BLaER1 (cell line): ENCODE data around the gene SLC30A7.
"Not testable (repeated sequence)": the region's sequence is repeated elsewhere in the genome, so short reads cannot be mapped to it uniquely, and the experiment has no call there.

Source experiments
- H3K27ac ChIP-seq: shearing (Covaris generic); formaldehyde crosslinking; 2 replicates; pipeline ENCODE4 v1.8.1; 2022
- H3K27me3 ChIP-seq: shearing (Covaris generic); formaldehyde crosslinking; 2 replicates; pipeline ENCODE4 v1.8.1; 2022
- H3K36me3 ChIP-seq: shearing (Covaris generic); formaldehyde crosslinking; 2 replicates; pipeline ENCODE4 v1.8.1; 2022
- H3K4me1 ChIP-seq: shearing (Covaris generic); formaldehyde crosslinking; 2 replicates; pipeline ENCODE4 v1.8.1; 2022
- H3K4me2 ChIP-seq: shearing (Covaris generic); formaldehyde crosslinking; 2 replicates; pipeline ENCODE4 v1.8.1; 2022
- H3K4me3 ChIP-seq: shearing (Covaris generic); formaldehyde crosslinking; 2 replicates; pipeline ENCODE4 v1.8.1; 2022
- H3K9ac ChIP-seq: shearing (Covaris generic); formaldehyde crosslinking; 2 replicates; pipeline ENCODE4 v1.8.1; 2022
- H3K9me3 ChIP-seq: shearing (Covaris generic); formaldehyde crosslinking; 2 replicates; pipeline ENCODE4 v1.8.1; 2022
- H4K20me1 ChIP-seq: shearing (Covaris generic); formaldehyde crosslinking; 2 replicates; pipeline ENCODE4 v1.8.1; 2022
- Cebpa-rat ChIP-seq: shearing (Covaris generic); IDR thresholded peaks from 2 replicates; pipeline ENCODE4 v1.8.1; 2022

The SLC30A7 gene

DNA sequence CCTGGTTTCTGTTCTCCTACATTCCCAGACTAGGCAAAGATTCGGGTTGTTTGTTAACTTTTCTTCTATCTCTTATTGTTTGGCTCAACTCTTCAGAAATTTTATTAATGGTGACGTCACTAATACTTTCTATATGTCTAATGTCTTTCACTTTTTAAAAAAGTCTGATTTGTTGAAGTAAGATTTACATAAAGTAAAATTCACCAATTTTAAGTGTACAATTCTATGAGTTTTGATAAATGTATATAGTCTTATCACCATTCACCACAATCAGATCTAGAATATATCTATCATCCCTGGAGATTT is 29.0 kb upstream of the SLC30A7 start:
- H3K4me3 ChIP-seq, result no peak overlapping the region
- H3K27ac ChIP-seq, result no peak overlapping the region
- H3K9me3 ChIP-seq, result no peaks in the 10 kb centered on the region
- H4K20me1 ChIP-seq, result no peaks in the 10 kb centered on the region
- H3K9ac ChIP-seq, result no peak overlapping the region
- H3K4me1 ChIP-seq, result no peaks in the 10 kb centered on the region
- TF ChIP-seq Cebpa-rat, result no peak
- H3K27me3 ChIP-seq, result no peaks in the 10 kb centered on the region
- H3K36me3 ChIP-seq, result no peaks in the 10 kb centered on the region
- H3K4me2 ChIP-seq, result no peak overlapping the region

DNA sequence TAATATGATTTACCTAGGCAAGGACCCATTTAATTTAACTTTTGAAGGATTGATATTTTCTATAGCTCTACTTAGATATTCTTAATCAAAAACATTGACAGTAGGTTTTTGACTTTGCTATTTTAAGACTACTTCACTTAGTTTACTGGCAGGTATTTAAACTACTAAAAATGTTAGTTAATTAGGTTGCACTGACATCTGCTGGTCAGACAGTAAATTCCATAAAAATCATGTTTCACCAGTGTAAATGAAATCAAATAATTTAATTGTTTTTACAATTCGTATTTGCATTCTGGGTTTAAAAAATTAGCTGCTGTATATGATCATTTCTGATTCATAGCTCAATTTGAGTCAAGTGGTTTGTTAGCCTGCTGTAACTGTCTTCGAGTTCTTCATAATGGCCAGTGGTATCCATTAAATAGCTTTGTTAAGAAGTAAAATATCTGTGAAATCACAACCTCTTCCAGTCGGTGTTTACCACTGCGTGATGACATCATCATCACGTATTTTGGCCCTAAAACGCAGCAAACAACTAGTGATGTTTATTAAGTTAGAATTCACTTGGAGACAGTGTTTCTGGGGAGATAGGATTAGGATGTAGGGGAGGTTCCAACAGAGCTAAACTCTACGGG is 27.4 kb upstream of the SLC30A7 start:
- Histone ChIP-seq H3K9me3 (no peaks in the 10 kb centered on the region), H4K20me1 (no peaks in the 10 kb centered on the region), H3K4me1 (no peaks in the 10 kb centered on the region), H3K4me2 (no peak overlapping the region), H3K9ac (no peak overlapping the region), H3K27ac (no peak overlapping the region), H3K4me3 (no peak overlapping the region), H3K36me3 (no peaks in the 10 kb centered on the region), H3K27me3 (no peaks in the 10 kb centered on the region)
- no peak for TF ChIP-seq Cebpa-rat

DNA sequence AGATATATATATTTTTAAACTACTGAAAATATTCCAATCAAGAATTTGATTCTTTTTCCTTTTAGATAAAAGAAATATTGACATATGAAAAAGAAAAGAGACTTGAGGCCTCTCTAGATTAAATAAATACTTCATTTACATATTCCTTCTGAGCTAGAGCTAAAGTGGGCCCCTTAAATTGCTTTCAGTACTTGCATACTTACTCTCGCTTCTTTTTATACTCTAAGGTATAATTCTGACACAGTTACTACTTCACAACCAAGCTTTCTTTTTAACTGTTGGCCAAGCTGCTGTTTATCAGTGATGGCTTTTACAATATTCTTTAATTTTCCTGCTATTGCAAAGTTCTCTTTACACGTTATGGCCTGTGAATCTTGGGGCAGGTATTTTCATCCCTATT is 25.9 kb upstream of the SLC30A7 start:
- H3K9me3 ChIP-seq, result no peaks in the 10 kb centered on the region
- peaks cover 5% of the 10 kb centered on the region; the same call in 1 of the 2 replicates for H3K36me3 ChIP-seq
- H4K20me1 ChIP-seq, result no peaks in the 10 kb centered on the region
- no peak overlapping the region for H3K4me3 ChIP-seq
- no peak overlapping the region for H3K4me2 ChIP-seq
- H3K27me3 ChIP-seq, result no peaks in the 10 kb centered on the region
- H3K4me1 ChIP-seq, result no peaks in the 10 kb centered on the region
- H3K9ac ChIP-seq, result no peak overlapping the region
- TF ChIP-seq Cebpa-rat, result no peak
- no peak overlapping the region for H3K27ac ChIP-seq

DNA sequence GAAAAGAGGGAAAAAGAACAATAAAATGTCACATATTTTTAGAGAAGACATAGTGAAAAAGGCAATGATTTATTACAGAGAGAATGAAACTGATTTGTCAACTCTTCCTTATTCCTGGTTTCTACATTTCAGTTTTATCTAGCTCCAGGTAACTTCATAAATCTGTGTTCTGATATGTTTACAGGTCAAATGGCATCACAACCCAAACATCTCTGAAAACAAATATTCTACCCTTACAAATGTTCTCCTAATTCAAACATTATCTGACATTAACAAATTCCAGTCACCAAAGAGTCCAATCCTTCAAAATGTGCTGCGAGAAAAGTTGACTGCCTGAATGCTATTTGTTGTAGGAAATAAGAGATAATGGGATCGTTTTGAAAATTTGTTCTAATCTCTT is 21.5 kb upstream of the SLC30A7 start:
- no peak overlapping the region for H3K9ac ChIP-seq
- H3K27ac ChIP-seq, result no peak overlapping the region
- peaks cover 14% of the 10 kb centered on the region for H3K36me3 ChIP-seq

DNA sequence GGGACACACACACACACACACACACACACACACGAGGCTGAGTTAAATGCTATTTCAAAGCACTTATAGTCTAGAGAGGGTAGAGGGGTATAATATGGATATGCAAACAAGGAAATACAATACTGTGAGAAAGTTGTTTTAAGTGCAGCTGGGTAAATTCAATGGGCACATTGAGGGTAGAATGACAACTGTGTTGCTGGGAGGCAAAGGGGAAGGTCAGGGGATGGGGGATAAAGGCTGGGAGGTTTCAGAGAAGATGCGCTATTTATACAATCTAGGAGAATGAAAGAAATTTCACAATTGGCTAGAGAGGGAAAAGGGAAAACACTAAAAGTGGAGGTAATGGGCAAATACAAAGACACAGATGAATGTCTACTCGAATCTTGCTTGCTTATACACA is 20.7 kb upstream of the SLC30A7 start:
- H3K27ac ChIP-seq, result no peak overlapping the region
- H4K20me1 ChIP-seq, result no peaks in the 10 kb centered on the region
- peaks cover 14% of the 10 kb centered on the region for H3K36me3 ChIP-seq
- no peaks in the 10 kb centered on the region for H3K4me1 ChIP-seq
- no peak overlapping the region for H3K9ac ChIP-seq
- H3K9me3 ChIP-seq, result no peaks in the 10 kb centered on the region
- H3K27me3 ChIP-seq, result no peaks in the 10 kb centered on the region
- no peak overlapping the region for H3K4me2 ChIP-seq
- H3K4me3 ChIP-seq, result no peak overlapping the region
- TF ChIP-seq Cebpa-rat, result no peak

More for the DNA sequence above, 21.5 kb upstream of the SLC30A7 start:
- Histone ChIP-seq H3K4me1 (no peaks in the 10 kb centered on the region), H4K20me1 (no peaks in the 10 kb centered on the region), H3K4me2 (no peak overlapping the region), H3K4me3 (no peak overlapping the region), H3K27me3 (no peaks in the 10 kb centered on the region), H3K9me3 (no peaks in the 10 kb centered on the region)
- TF ChIP-seq Cebpa-rat, result no peak

DNA sequence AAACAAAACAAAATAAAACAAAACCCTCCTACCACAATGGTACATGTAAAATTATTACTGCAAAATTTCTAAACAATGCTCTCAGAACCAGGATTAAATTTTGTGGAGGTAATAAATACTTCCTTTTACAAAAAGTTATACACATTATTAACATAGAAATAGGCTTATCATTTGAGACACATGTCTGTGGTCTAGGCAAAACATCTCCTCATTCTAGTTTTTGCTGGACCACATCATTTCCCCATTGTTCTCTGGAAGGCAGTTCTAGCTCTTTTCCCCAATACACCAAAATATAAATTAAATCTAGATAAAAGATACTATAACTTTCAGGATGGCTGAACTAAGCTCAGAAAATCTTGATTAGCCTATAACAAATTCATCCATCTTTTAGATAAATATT is 19.6 kb upstream of the SLC30A7 start:
- Histone ChIP-seq H3K4me3 (no peak overlapping the region), H3K36me3 (peaks cover 14% of the 10 kb centered on the region), H3K27me3 (no peaks in the 10 kb centered on the region), H3K27ac (no peak overlapping the region), H3K4me1 (no peaks in the 10 kb centered on the region), H3K4me2 (no peak overlapping the region), H3K9ac (no peak overlapping the region), H4K20me1 (no peaks in the 10 kb centered on the region), H3K9me3 (no peaks in the 10 kb centered on the region)
- TF ChIP-seq Cebpa-rat, result no peak

DNA sequence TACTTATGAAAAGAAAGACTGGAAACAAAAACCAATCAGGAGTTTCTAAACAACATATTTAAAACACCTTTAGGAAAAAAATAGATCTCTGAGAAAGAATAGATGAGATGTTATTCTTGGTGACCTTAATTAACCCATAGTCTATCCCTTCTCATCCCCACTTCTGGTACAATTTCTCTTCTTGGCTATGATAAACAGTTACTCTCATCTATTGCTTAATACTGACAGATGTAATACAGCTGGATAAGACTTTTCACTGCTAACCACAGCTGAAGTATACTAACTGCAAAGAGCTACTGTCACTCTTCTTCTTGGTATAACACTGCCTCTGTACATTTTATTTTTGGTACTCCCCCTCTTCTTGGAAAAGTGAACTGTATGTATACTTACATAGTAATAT is 16.5 kb upstream of the SLC30A7 start:
- TF ChIP-seq Cebpa-rat, result no peak
- no peak overlapping the region for H3K4me2 ChIP-seq
- H3K27me3 ChIP-seq, result no peaks in the 10 kb centered on the region
- H3K27ac ChIP-seq, result no peak overlapping the region
- H3K9me3 ChIP-seq, result no peaks in the 10 kb centered on the region
- no peaks in the 10 kb centered on the region for H4K20me1 ChIP-seq
- H3K4me1 ChIP-seq, result no peaks in the 10 kb centered on the region
- peaks cover 8% of the 10 kb centered on the region; the same call in 1 of the 2 replicates for H3K36me3 ChIP-seq
- H3K4me3 ChIP-seq, result no peak overlapping the region
- no peak overlapping the region for H3K9ac ChIP-seq

DNA sequence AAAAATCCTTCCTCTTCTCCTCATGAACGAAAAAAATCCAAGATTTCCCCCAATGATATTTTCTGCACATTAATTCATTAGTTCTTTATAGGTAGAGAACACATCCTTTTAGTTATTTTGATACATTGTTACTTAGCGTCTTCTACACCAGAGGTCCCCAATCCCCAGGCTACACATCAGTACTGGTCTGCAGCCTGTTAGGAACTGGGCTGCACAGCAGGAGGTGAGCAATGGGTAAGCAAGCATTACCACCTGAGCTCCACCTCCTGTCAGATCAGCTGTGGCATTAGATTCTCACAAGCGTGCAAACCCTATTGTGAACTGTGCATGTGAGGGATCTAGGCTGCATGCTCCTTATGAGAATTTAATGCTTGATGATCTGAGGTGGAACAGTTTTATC is 14.2 kb upstream of the SLC30A7 start:
- TF ChIP-seq Cebpa-rat, result no peak
- no peak overlapping the region for H3K4me2 ChIP-seq
- H3K4me1 ChIP-seq, result no peaks in the 10 kb centered on the region
- peaks cover 8% of the 10 kb centered on the region; the same call in 1 of the 2 replicates for H3K36me3 ChIP-seq
- no peaks in the 10 kb centered on the region for H3K27me3 ChIP-seq
- H3K9ac ChIP-seq, result no peak overlapping the region
- no peak overlapping the region for H3K4me3 ChIP-seq
- no peaks in the 10 kb centered on the region for H4K20me1 ChIP-seq
- no peaks in the 10 kb centered on the region for H3K9me3 ChIP-seq
- no peak overlapping the region for H3K27ac ChIP-seq

DNA sequence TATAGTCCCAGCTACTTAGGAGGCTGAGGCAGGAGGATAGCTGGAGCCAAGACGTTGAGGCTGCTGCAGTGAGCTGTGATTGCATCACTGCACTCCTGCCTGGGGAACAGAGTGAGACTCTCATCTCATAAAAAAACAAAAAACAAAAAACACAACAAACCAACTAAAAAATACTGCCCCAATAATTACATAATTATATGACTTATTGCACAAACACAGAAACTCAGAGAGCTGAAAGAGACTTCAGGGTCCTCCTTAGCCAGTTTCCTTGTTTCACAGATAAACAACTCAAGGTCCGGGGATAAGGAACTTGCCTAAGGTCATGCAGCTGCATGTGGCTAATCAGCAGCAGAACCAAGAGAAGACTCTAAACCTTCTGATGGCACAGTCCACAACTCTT is 13.2 kb upstream of the SLC30A7 start:
- TF ChIP-seq Cebpa-rat, result no peak
- peaks cover 4% of the 10 kb centered on the region for H3K36me3 ChIP-seq
- H3K4me2 ChIP-seq, result no peak overlapping the region
- no peaks in the 10 kb centered on the region for H3K27me3 ChIP-seq
- no peak overlapping the region for H3K4me3 ChIP-seq
- no peaks in the 10 kb centered on the region for H3K4me1 ChIP-seq
- no peaks in the 10 kb centered on the region for H4K20me1 ChIP-seq
- no peak overlapping the region for H3K27ac ChIP-seq
- no peak overlapping the region for H3K9ac ChIP-seq
- peaks cover 3% of the 10 kb centered on the region for H3K9me3 ChIP-seq

DNA sequence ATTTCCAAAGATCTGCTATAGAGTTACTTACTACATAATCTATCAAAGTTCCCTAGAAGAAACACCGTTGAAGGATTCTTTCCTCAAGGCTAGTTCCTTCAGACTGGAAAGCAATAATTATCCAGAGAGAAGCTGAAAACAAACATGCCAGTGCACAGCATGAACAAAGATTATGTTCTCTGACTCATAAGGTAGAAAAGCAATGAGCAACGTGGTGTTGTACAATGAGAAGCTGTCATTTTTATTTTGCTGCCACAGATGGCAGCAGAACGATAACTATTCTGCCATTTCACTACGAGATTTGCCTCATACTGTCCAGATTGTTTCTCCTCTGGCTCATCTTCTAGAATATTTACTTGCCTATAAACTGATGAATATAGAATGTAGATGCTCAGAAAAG is 11.9 kb upstream of the SLC30A7 start:
- H3K4me2 ChIP-seq, result no peak overlapping the region

DNA sequence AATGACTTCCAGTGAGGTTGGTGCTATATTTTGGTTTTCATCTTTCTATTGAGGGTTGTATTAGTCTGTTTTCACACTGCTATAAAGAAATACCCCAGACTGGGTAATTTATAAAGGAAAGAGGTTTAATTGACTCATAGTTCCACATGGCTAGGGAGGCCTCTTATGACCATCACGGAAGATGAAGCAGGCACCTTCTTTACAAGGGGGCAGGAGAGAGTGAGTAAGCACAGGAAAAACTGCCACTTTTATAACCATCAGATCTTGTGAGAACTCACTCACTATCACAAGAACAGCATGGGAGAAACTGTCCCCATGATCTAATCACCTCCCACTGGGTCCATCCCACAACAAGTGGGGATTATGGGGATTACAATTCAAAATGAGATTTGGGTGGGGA is 6.9 kb upstream of the SLC30A7 start:
- H3K4me1 ChIP-seq, result peaks cover 18% of the 10 kb centered on the region
- peaks cover 44% of the 10 kb centered on the region for H3K9me3 ChIP-seq
- H3K9ac ChIP-seq, H3K4me2 ChIP-seq, H3K27me3 ChIP-seq, H4K20me1 ChIP-seq, H3K4me3 ChIP-seq, H3K27ac ChIP-seq: not testable (repeated sequence)
- peaks cover 41% of the 10 kb centered on the region for H3K36me3 ChIP-seq

More for the DNA sequence above, 11.9 kb upstream of the SLC30A7 start:
- Histone ChIP-seq H3K27me3 (no peaks in the 10 kb centered on the region), H3K9me3 (peaks cover 16% of the 10 kb centered on the region), H3K4me3 (no peak overlapping the region), H3K9ac (no peak overlapping the region), H3K27ac (no peak overlapping the region), H3K4me1 (no peaks in the 10 kb centered on the region), H3K36me3 (peaks cover 15% of the 10 kb centered on the region), H4K20me1 (no peaks in the 10 kb centered on the region)
- TF ChIP-seq Cebpa-rat, result no peak

DNA sequence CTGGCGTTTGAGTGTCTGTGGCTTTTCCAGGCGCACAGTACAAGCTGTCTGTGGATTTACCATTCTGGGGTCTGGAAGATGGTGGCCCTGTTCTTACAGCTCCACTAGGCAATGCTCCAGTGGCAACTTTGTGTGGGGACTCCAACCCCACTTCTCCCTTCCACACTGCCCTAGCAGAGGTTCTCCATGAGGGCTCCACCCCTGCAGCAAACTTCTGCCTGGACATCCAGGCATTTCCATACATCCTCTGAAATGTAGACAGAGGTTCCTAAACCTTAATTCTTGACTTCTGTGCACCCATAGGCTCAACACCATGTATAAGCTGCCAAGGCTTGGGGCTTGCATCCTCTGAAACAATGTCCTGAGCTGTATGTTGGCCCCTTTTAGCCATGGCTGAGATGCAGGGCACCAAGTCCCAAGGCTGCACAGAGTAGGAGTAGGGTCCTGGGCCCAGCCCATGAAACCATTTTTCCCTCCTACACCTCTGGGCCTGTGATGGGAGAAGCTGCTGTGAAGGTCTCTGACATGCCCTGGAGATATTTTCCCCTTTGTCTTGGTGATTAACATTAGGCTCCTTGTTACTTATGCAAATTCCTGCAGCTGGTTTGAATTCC is 5.9 kb upstream of the SLC30A7 start:
- not testable (repeated sequence) for H4K20me1 ChIP-seq, H3K27me3 ChIP-seq, H3K4me2 ChIP-seq, H3K4me3 ChIP-seq, H3K9ac ChIP-seq, H3K27ac ChIP-seq
- Histone ChIP-seq H3K36me3 (peaks cover 41% of the 10 kb centered on the region), H3K9me3 (peaks cover 44% of the 10 kb centered on the region), H3K4me1 (peaks cover 19% of the 10 kb centered on the region)
